BLaER1 (cell line): Measurements from ENCODE around the gene CADM4.
"Not testable (repeated sequence)": the region's sequence is repeated elsewhere in the genome, so short reads cannot be mapped to it uniquely, and the experiment has no call there.

Experiments used
- H3K27ac ChIP-seq: shearing (Covaris generic); formaldehyde crosslinking; 2 replicates; pipeline ENCODE4 v1.8.1; 2022
- H3K27me3 ChIP-seq: shearing (Covaris generic); formaldehyde crosslinking; 2 replicates; pipeline ENCODE4 v1.8.1; 2022
- H3K36me3 ChIP-seq: shearing (Covaris generic); formaldehyde crosslinking; 2 replicates; pipeline ENCODE4 v1.8.1; 2022
- H3K4me1 ChIP-seq: shearing (Covaris generic); formaldehyde crosslinking; 2 replicates; pipeline ENCODE4 v1.8.1; 2022
- H3K4me2 ChIP-seq: shearing (Covaris generic); formaldehyde crosslinking; 2 replicates; pipeline ENCODE4 v1.8.1; 2022
- H3K4me3 ChIP-seq: shearing (Covaris generic); formaldehyde crosslinking; 2 replicates; pipeline ENCODE4 v1.8.1; 2022
- H3K9ac ChIP-seq: shearing (Covaris generic); formaldehyde crosslinking; 2 replicates; pipeline ENCODE4 v1.8.1; 2022
- H3K9me3 ChIP-seq: shearing (Covaris generic); formaldehyde crosslinking; 2 replicates; pipeline ENCODE4 v1.8.1; 2022
- H4K20me1 ChIP-seq: shearing (Covaris generic); formaldehyde crosslinking; 2 replicates; pipeline ENCODE4 v1.8.1; 2022
- Cebpa-rat ChIP-seq: shearing (Covaris generic); IDR thresholded peaks from 2 replicates; pipeline ENCODE4 v1.8.1; 2022

Gene CADM4

DNA sequence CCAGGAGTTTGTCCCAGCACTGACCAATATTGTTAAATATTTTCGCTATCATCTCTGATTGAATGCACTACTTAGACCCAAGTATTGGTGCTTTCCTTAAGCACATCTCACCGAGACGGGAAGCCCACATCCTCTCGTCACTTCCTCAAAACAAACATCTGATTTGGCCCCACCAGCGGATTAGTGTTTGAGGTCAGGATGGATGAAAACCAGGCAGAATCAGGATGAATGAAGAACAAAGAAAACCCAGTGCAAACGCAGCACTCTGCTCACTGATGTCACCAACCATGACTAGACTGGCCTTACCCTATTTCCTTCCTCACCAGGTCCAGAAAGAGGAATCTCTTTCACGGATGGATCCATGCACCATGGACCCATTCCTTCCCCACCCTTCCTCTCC is 24.4 kb upstream of the CADM4 start:
- TF ChIP-seq Cebpa-rat = no peak
- Histone ChIP-seq H3K4me3 (peak overlapping the region; percentile 36), H3K4me2 (peak overlapping the region; percentile 89), H3K27ac (peak overlapping the region; percentile 85), H3K27me3 (no peaks in the 10 kb centered on the region), H4K20me1 (peaks cover 8% of the 10 kb centered on the region; the same call in 1 of the 2 replicates), H3K9me3 (peaks cover 5% of the 10 kb centered on the region; the same call in 1 of the 2 replicates), H3K9ac (peak overlapping the region; percentile 66; the same call in 1 of the 2 replicates), H3K4me1 (peaks cover 51% of the 10 kb centered on the region), H3K36me3 (peaks cover 74% of the 10 kb centered on the region)

DNA sequence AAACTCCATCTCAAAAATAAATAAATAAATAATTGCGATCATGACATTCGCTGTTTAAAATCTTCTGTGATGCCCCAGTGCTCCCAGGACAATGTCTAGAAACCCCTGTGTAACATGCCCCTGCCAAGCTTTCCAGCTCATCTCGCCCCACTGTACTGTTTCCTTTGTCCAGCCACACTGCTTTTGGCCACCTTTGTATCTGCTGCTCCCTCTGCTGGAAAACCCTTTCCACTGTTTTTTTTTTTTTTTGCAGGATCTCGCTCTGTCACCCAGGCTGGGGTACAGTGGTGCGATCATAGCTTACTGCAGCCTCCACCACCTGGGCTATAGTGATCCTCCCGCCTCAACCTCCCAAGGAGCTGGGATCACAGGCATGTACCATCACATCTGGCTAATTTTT is 22.8 kb upstream of the CADM4 start:
- no peak for TF ChIP-seq Cebpa-rat
- H4K20me1 ChIP-seq = peaks cover 3% of the 10 kb centered on the region; the same call in 1 of the 2 replicates
- H3K4me3 ChIP-seq = no peak overlapping the region
- H3K9ac ChIP-seq = no peak overlapping the region
- no peaks in the 10 kb centered on the region for H3K27me3 ChIP-seq
- H3K9me3 ChIP-seq = peaks cover 5% of the 10 kb centered on the region; the same call in 1 of the 2 replicates
- H3K4me1 ChIP-seq = peaks cover 46% of the 10 kb centered on the region
- H3K4me2 ChIP-seq = no peak overlapping the region
- H3K36me3 ChIP-seq = peaks cover 89% of the 10 kb centered on the region
- peak overlapping the region; percentile 85; the same call in 1 of the 2 replicates for H3K27ac ChIP-seq

DNA sequence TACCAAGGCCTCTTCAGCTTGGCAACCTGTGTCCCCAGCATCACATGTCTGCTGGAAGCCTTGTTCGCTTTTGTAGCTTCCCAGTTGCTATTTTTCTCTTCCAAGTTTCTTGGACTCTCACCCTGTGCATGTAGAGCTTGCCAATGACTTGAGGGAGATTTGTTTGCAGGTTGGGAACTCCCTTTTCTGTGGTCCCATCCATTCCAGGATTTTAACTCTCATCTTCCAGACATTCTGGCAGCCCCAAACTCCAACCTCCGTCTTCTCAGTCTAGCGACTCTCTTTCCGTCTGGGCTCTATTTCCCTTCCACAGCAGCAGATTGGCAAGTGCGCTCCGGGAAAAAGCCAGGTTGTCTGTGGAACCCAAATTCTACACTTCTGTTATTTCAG is 21.3 kb upstream of the CADM4 start:
- H3K4me3 ChIP-seq = no peak overlapping the region
- H3K9ac ChIP-seq = no peak overlapping the region
- peaks cover 9% of the 10 kb centered on the region; the same call in 1 of the 2 replicates for H3K9me3 ChIP-seq
- H3K4me1 ChIP-seq = peaks cover 34% of the 10 kb centered on the region
- no peak overlapping the region for H3K27ac ChIP-seq
- TF ChIP-seq Cebpa-rat = no peak
- no peaks in the 10 kb centered on the region for H3K27me3 ChIP-seq
- H3K36me3 ChIP-seq = peaks cover 92% of the 10 kb centered on the region
- no peak overlapping the region for H3K4me2 ChIP-seq
- H4K20me1 ChIP-seq = no peaks in the 10 kb centered on the region

DNA sequence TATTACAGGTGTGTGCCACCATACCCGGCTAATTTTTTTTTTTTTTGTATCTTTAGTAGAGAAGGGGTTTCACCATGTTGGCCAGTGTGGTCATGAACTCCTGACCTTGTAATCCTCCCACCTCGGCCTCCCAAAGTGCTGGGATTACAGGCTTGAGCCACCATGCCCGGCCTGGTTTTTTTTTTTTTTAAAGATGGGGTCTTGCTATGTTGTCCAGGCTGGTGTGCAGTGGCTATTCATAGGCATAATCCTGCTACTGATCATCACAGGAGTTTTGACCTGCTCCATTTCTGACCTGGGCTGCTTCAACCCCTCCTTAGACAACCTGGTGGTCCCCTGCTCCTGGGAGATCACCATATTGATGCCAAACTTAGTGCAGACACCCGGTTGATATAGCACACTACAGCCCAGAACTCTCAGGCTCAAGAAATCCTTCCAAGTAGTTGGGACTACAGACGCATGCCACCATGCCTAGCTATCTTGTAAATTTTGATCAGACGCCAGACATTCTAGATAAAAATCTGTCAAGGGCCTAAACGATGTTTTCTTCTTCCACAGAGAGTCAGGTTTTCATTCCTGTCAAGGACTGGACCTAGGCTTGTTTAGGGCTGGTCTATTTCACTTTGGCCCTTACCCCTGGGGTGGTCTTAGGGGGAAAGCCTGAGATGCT is 20.8 kb upstream of the CADM4 start:
- no peak overlapping the region for H3K4me2 ChIP-seq
- no peak overlapping the region for H3K9ac ChIP-seq
- TF ChIP-seq Cebpa-rat = no peak
- H4K20me1 ChIP-seq = no peaks in the 10 kb centered on the region
- H3K27me3 ChIP-seq = no peaks in the 10 kb centered on the region
- no peak overlapping the region for H3K4me3 ChIP-seq
- H3K27ac ChIP-seq = no peak overlapping the region
- peaks cover 92% of the 10 kb centered on the region for H3K36me3 ChIP-seq
- peaks cover 29% of the 10 kb centered on the region for H3K4me1 ChIP-seq
- H3K9me3 ChIP-seq = peaks cover 9% of the 10 kb centered on the region; the same call in 1 of the 2 replicates

GRCh38 chr19:43658494-43658893 is 18.8 kb upstream of the CADM4 start:
- Histone ChIP-seq H4K20me1 (no peaks in the 10 kb centered on the region), H3K9ac (no peak overlapping the region), H3K4me3 (no peak overlapping the region), H3K4me1 (peaks cover 9% of the 10 kb centered on the region), H3K27ac (no peak overlapping the region), H3K36me3 (peaks cover 100% of the 10 kb centered on the region), H3K27me3 (no peaks in the 10 kb centered on the region), H3K4me2 (no peak overlapping the region), H3K9me3 (peaks cover 9% of the 10 kb centered on the region; the same call in 1 of the 2 replicates)
- no peak for TF ChIP-seq Cebpa-rat

- no peak overlapping the region for H3K9ac ChIP-seq
- H4K20me1 ChIP-seq = no peaks in the 10 kb centered on the region
- H3K4me2 ChIP-seq = no peak overlapping the region
- TF ChIP-seq Cebpa-rat = no peak
- H3K4me1 ChIP-seq = peaks cover 4% of the 10 kb centered on the region
- H3K36me3 ChIP-seq = peaks cover 100% of the 10 kb centered on the region
- H3K4me3 ChIP-seq = no peak overlapping the region
- H3K27ac ChIP-seq = no peak overlapping the region
- no peaks in the 10 kb centered on the region for H3K27me3 ChIP-seq
- peaks cover 9% of the 10 kb centered on the region; the same call in 1 of the 2 replicates for H3K9me3 ChIP-seq
These were observed 18.4 kb upstream of the CADM4 start for GRCh38 chr19:43658001-43658400.

- no peak overlapping the region for H3K4me3 ChIP-seq
- no peak overlapping the region for H3K9ac ChIP-seq
- TF ChIP-seq Cebpa-rat = no peak
- no peaks in the 10 kb centered on the region for H3K4me1 ChIP-seq
- H4K20me1 ChIP-seq = no peaks in the 10 kb centered on the region
- H3K9me3 ChIP-seq = peaks cover 9% of the 10 kb centered on the region; the same call in 1 of the 2 replicates
- H3K36me3 ChIP-seq = peaks cover 100% of the 10 kb centered on the region
- no peaks in the 10 kb centered on the region for H3K27me3 ChIP-seq
- no peak overlapping the region for H3K27ac ChIP-seq
- H3K4me2 ChIP-seq = no peak overlapping the region
These were observed 16.8 kb upstream of the CADM4 start for GRCh38 chr19:43656436-43656835.

GRCh38 chr19:43652546-43652874 is 12.9 kb upstream of the CADM4 start:
- Histone ChIP-seq H3K9me3 (0 out of 2 replicates have a peak, but pooled peaks cover 4% of the 10 kb centered on the region), H3K36me3 (peaks cover 97% of the 10 kb centered on the region), H3K4me3 (no peak overlapping the region), H3K27ac (no peak overlapping the region), H3K4me1 (no peaks in the 10 kb centered on the region), H3K27me3 (no peaks in the 10 kb centered on the region), H4K20me1 (no peaks in the 10 kb centered on the region), H3K4me2 (no peak overlapping the region), H3K9ac (no peak overlapping the region)
- TF ChIP-seq Cebpa-rat = no peak

DNA sequence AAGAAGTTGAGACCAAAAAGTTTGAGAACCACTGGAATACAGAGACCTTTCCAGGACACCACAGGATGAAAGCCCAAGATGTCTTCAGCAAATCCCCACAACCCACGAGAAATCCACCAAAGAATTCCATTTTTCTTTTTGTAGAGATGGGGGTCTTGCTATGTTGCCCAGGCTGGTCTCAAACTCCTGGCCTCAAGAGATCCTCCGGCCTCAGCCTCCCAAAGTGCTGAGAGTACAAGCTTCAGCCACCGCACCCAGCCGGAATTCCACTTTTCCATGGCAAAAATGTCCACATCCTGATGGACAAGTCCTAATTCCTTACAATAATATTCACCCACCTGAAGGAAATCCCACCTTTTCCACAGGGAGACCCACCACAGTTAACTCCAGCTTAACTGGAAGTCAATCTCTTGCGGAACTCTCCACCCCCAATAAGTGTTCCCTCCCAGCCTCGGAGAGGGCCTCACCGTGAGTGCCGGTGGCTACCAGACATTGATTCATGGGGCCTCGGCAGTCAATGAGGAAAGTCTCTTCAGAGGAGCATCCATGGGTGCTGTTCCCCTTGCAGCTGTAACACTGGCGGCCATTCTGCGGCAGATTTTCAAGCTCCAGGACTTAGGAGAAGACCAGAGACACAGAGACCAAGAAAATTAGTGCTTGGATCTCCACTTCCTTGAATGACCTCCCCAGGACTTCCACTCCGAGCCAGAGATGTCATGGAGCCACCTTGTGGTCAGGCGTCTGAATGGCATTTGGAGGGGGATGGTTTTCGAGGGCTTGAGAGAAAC is 12.3 kb upstream of the CADM4 start:
- no peaks in the 10 kb centered on the region for H3K4me1 ChIP-seq
- H3K27me3 ChIP-seq = no peaks in the 10 kb centered on the region
- no peak overlapping the region for H3K27ac ChIP-seq
- TF ChIP-seq Cebpa-rat = no peak
- H3K4me3 ChIP-seq = no peak overlapping the region
- peaks cover 97% of the 10 kb centered on the region for H3K36me3 ChIP-seq
- H3K4me2 ChIP-seq = no peak overlapping the region
- H4K20me1 ChIP-seq = no peaks in the 10 kb centered on the region
- H3K9me3 ChIP-seq = 0 out of 2 replicates have a peak, but pooled peaks cover 4% of the 10 kb centered on the region
- H3K9ac ChIP-seq = no peak overlapping the region

- H3K9me3 ChIP-seq, H3K9ac ChIP-seq, H3K4me1 ChIP-seq, H3K4me2 ChIP-seq, H3K4me3 ChIP-seq, H4K20me1 ChIP-seq, H3K27me3 ChIP-seq, H3K27ac ChIP-seq: not testable (repeated sequence)
- peaks cover 93% of the 10 kb centered on the region for H3K36me3 ChIP-seq
These were observed 10.6 kb upstream of the CADM4 start for GRCh38 chr19:43650276-43650675.
